Putamen (tissue), 1 donor: Measurements from ENCODE around the gene SUSD2.
"Not testable (repeated sequence)": the region's sequence is repeated elsewhere in the genome, so short reads cannot be mapped to it uniquely, and the experiment has no call there.

Experiments
- DNase-seq: peaks from one replicate; pipeline ENCODE4 v3.0.0-alpha.2; 2016; ENCODE audit warnings: low spot score

Gene SUSD2

GRCh38 chr22:24213111-24213510 is 31.8 kb downstream of the SUSD2 start:
- DNase-seq, result not testable (repeated sequence)

GRCh38 chr22:24214467-24215285 is 33.4 kb downstream of the SUSD2 start:
- no peak for DNase-seq

- no peak for DNase-seq
Observed at GRCh38 chr22:24216541-24217209, 35.4 kb downstream of the SUSD2 start.

DNA sequence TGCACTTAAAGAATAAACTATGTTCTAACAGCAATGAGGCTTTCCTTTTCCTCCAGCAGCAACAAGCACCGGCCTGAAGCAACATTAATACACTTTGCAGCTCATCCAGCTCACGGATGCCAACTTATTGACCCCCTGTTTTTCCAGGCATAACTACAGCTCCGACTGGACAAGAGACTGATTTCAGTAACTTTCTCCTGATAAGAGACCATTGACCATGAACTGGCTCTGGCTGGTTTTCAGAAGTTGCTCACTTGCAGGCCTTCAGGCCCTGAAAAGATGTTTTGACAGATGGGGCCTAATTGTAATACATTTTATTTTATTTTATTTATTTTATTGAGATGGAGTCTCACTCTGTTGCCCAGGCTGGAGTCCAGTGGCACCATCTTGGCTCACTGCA is 36.1 kb downstream of the SUSD2 start:
- DNase-seq, result no peak

DNA sequence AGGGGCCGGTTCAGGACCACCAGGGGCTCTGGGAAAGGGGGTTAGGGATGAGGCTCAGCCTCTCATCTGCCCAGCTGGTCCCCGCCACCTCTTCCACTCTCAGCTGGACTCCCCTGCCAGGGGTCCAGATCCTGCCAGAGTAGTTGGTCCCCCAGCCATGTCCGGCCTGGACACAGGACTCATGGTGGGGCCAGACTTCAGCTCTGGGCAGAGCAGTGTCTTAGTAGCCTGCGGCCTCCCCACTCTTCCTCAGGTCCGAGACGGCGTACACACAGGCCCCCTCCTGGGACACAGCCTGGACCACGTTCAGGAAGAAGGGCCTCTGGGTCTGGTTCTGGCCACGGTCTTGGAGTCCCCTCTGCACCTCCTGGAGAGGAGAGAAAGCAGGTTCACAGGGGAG is 38.5 kb downstream of the SUSD2 start:
- DNase-seq, result no peak

GRCh38 chr22:24224468-24224867 is 43.2 kb downstream of the SUSD2 start:
- DNase-seq, result no peak

DNA sequence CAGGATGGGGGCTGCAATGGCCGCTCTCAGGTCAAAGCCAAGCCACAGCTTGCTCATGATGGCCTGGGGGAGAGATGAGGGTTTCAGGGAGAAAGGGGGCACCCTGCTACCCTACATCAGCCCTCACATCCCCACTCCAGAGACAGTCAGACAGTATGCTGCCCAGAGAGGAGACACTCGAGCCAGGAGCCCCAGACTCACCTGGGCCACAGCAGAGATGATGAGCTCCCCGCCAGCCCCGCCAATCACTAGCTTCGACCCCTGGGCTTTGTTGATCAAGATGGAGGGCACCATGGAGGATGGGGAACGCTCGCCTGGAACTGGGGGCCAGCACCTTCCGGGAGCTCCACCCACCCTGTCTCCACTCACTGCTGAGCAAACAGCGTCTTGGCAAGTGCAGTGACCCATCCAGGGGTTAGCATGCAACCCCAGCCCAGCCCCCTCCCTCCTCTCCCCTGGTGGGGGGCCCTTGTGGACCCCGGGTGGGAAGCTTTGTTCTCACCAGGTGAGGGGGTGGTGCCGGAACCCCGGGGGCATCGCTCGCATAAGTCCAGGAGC is 43.8 kb downstream of the SUSD2 start:
- no peak for DNase-seq

GRCh38 chr22:24225951-24226350 is 44.7 kb downstream of the SUSD2 start:
- DNase-seq, result no peak

- DNase-seq, result no peak
Observed at GRCh38 chr22:24230911-24231656, 49.8 kb downstream of the SUSD2 start.

- no peak for DNase-seq
Observed at GRCh38 chr22:24231706-24232105, 50.4 kb downstream of the SUSD2 start.

GRCh38 chr22:24232124-24232523 is 50.8 kb downstream of the SUSD2 start:
- no peak for DNase-seq

DNA sequence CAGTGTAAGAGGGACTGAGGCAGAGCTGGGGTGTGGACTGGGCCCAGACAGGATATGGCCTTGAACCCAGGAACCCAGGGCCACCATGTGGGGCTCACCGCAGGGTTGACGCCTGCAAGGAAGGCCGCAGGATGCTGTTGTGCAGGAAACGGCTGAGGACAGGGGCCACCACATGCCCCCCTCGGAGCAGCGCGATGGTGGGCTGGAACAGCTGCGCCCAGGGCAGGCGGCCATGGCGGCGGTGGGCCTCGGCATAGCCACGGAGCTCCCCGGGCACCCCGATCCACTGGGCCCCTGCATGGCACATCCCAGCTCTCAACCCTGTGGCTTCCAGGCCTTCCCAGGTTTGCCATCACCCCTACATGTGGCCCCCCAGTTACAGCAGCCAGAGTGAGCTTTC is 51.4 kb downstream of the SUSD2 start:
- DNase-seq, result no peak

GRCh38 chr22:24233235-24233634 is 51.9 kb downstream of the SUSD2 start:
- no peak for DNase-seq

DNA sequence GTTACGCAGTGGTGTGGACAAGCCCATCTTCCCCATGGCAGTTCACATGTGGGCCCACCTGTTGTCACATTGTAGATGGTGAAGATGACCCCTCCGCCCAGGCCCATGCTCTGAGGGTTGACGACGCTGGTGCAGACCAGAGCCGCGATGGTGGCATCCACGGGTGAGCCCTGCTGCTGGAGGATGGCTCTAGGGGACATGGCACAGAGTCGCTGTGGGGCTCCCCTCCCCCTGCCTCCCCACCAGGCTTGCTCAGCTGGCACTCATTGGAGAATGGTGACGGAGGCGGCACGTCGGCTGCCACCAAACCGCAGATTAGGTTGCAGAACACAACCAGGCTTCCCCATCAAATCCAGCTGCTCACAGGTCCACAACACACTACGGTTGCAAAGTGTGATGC is 52.5 kb downstream of the SUSD2 start:
- DNase-seq, result no peak

DNA sequence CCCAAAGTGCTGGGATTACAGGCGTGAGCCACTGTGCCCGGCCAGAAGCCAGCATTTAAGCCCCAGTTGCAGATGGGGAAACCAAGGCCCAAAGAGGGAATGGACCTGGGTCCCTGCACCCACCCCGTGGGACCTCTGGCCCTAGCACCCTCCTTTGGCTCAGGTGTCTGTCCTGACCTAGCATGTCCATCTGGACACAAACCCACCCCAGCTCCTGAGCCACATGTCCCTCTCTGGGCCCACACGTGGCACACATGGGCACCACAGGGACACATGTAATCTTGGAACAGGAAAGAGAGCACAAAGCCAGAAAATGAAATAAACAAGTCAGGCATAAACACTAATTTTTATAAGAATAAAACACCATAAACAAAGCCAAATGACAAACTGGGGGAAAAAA is 54.0 kb downstream of the SUSD2 start:
- DNase-seq, result no peak

- no peak for DNase-seq
Observed at GRCh38 chr22:24236656-24237055, 55.4 kb downstream of the SUSD2 start.

DNA sequence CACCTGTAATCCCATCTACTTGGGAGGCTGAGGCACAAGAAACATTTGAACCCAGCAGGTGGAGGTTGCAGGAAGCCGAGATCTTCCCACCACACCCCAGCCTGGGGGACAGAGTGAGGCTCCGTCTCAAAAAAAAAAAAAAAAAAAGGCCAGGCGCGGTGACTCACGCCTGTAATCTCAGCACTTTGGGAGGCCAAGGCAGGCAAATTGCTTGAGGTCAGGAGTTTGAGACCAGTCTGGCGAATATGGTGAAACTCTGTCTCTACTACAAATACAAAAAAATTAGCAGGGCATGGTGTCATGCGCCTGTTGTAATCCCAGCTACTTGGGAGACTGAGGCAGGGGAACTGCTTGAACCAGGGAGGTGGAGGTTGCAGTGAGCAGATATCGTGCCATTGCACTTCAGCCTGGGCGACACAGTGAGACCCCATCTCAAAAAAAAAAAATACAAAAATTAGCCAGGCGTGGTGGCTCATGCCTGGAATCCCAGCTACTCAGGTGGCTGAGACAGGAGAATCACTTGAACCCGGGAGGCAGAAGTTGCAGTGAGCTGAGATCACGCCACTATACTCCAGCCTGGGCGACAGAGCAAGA is 56.9 kb downstream of the SUSD2 start:
- not testable (repeated sequence) for DNase-seq
